Effector CD4-positive, alpha-beta T cell (primary cell): ENCODE measurements around the gene PUS3.
"Not testable (repeated sequence)": the region's sequence is repeated elsewhere in the genome, so short reads cannot be mapped to it uniquely, and the experiment has no call there.

Source experiments
- DNase-seq: peaks from one replicate; pipeline ENCODE4 v3.0.0-alpha.2; 2020

PUS3 gene

DNA sequence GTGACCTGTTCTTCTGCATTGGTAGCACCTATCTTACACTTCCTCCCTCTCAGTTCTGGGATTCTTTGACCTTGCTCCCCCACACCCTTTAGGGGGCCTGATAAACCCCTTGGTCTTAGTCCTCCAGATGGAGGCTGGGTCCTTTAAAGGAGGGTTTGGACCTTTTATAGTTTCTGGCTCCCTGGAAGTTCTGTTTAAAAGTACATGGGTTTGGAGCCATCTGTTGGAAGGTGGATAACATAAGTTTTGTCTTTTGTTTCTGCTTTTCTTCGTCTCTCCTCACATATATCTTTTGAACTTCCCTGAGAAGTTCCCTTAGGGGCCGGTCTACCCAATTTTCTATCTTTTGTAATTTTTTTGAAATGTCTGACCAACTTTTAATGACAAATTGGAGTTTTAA, 33.5 kb downstream of the PUS3 start:
- DNase-seq, result no peak

DNA sequence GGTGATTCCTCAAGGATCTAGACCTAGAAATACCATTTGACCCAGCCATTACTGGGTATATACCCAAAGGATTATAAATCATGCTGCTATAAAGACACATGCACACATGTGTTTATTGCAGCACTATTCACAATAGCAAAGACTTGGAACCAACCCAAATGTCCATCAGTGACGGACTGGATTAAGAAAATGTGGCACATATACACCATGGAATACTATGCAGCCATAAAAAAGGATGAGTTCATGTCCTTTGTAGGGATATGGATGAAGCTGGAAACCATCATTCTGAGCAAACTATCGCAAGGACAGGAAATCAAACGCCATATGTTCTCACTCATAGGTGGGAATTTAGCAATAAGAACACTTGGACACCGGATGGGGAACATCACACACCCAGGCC, 37.7 kb downstream of the PUS3 start:
- not testable (repeated sequence) for DNase-seq

DNA sequence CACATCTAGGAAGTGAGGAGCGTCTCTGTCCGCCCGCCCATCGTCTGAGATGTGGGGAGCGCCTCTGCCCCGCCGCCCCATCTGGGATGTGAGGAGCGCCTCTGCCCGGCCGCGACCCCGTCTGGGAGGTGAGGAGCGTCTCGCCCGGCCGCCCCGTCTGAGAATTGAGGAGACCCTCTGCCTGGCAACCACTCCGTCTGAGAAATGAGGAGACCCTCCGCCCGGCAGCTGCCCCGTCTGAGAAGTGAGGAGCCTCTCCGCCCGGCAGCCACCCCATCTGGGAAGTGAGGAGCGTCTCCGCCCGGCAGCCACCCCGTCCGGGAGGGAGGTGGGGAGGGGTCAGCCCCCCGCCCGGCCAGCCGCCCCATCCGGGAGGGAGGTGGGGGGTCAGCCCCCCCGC, 40.2 kb downstream of the PUS3 start:
- DNase-seq, result not testable (repeated sequence)

DNA sequence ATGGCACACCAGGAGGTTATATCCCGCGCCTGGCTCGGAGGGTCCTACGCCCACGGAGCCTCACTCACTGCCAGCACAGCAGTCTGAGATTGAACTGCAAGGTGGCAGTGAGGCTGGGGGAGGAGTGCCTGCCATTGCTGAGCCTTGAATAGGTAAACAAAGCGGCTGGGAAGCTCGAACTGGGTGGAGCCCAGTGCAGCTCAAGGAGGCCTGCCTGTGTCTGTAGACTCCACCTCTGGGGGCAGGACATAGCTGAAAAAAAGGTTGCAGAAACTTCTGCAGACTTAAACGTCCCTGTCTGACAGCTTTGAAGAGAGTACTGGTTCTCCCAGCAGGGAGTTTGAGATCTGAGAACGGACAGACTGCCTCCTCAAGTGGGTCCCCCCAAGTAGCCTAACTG, 45.3 kb downstream of the PUS3 start:
- DNase-seq, result not testable (repeated sequence)

DNA sequence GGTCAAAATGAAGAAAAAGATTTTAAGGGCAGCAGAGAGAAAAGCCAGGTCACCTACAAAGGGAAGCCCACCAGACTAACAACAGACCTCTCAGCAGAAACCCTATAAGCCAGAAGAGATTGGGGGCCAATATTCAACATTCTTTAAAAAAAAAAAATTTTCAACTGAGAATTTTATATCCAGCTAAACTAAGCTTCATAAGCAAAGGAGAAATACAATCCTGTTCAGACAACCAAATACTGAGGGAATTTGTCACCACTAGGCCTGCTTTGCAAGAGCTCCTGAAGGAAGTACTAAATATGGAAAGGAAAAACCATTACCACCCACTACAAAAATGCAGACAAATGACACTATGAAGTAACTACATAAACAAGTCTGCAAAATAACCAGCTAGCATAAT, 56.8 kb downstream of the PUS3 start:
- no peak for DNase-seq
